Measurements from ENCODE around the gene DTNA. TPM values are rescaled to one million over a fixed set of nuclear protein-coding genes. Genes with fewer than 3 reads are reported as not detected.
A peak's percentile ranks its signal among the peaks of the same experiment; 100 is the strongest.

Gene DTNA
- total RNA-seq, 4 donors from 2014 or later, result 110 to 254 (median 204) TPM

- peaks cover 0 to 11% of the 10 kb centered on the region in 2 donors for H3K36me3 ChIP-seq
- TF ChIP-seq EP300 (IDR thresholded peaks at IDR 0.05) (no peak), POLR2AphosphoS5 (IDR thresholded peaks at IDR 0.05) (no peak), POLR2A (IDR thresholded peaks at IDR 0.05) (no peak)
- TF ChIP-seq, protein P1, sequence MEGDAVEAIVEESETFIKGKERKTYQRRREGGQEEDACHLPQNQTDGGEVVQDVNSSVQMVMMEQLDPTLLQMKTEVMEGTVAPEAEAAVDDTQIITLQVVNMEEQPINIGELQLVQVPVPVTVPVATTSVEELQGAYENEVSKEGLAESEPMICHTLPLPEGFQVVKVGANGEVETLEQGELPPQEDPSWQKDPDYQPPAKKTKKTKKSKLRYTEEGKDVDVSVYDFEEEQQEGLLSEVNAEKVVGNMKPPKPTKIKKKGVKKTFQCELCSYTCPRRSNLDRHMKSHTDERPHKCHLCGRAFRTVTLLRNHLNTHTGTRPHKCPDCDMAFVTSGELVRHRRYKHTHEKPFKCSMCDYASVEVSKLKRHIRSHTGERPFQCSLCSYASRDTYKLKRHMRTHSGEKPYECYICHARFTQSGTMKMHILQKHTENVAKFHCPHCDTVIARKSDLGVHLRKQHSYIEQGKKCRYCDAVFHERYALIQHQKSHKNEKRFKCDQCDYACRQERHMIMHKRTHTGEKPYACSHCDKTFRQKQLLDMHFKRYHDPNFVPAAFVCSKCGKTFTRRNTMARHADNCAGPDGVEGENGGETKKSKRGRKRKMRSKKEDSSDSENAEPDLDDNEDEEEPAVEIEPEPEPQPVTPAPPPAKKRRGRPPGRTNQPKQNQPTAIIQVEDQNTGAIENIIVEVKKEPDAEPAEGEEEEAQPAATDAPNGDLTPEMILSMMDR (IDR thresholded peaks at IDR 0.05), result no peak
- no peak for ATAC-seq
- H3K9me3 ChIP-seq, result no peaks in the 10 kb centered on the region
- H3K4me1 ChIP-seq, result peaks cover 11 to 33% (median 15%) of the 10 kb centered on the region in 3 donors
- peak overlapping the region; percentile 11 to 73 (median 66) for H3K27ac ChIP-seq
- no peak overlapping the region for H3K4me3 ChIP-seq
- no peaks in the 10 kb centered on the region for H3K27me3 ChIP-seq
- WGBS, 2 donors (ENCODE audit: low coverage in 1 of 2), result 8 to 19% methylated on average over 2 of the region's 2 CpGs
Measured at GRCh38 chr18:34773378-34773777, 63.3 kb downstream of the DTNA start.

- H3K9me3 ChIP-seq, result no peaks in the 10 kb centered on the region
- H3K36me3 ChIP-seq, result peaks cover 0 to 10% of the 10 kb centered on the region in 2 donors
- peak; percentile 66 for ATAC-seq
- H3K27me3 ChIP-seq, result no peaks in the 10 kb centered on the region
- H3K4me1 ChIP-seq, result peaks cover 11 to 33% (median 15%) of the 10 kb centered on the region in 3 donors
- 20 to 29% methylated on average over 3 to 5 of the region's 7 CpGs for WGBS, 2 donors (ENCODE audit: low coverage in 1 of 2)
- TF ChIP-seq EP300 (IDR thresholded peaks at IDR 0.05) (no peak), POLR2A (IDR thresholded peaks at IDR 0.05) (no peak), POLR2AphosphoS5 (IDR thresholded peaks at IDR 0.05) (peak; percentile 98)
- TF ChIP-seq, protein P1 (IDR thresholded peaks at IDR 0.05), result no peak
- H3K4me3 ChIP-seq, result no peak overlapping the region
- peak overlapping the region; percentile 11 to 73 (median 66) for H3K27ac ChIP-seq
Measured at GRCh38 chr18:34773961-34774766, 64.1 kb downstream of the DTNA start.

DNA sequence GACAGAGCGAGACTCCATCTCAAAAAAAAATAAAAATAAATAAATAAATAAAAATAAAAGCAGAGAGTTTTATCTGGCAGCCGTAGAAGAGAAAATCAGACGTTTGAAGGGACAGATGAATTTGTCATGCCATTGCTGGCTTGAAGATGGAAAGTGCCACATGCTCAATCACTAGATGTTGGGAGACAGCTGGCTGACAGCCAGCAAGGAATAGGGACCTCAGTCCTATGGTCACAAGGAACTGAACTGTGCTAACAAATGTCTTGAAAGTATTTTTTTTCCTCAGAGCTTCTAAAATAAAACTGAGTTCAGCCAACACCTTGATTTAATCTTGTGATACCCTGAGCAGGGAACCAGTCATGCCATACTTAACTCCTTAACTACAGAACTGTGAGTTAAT is 65.4 kb downstream of the DTNA start:
- no peak overlapping the region for H3K27ac ChIP-seq
- TF ChIP-seq, protein P1 (IDR thresholded peaks at IDR 0.05), result no peak
- TF ChIP-seq EP300 (IDR thresholded peaks at IDR 0.05) (no peak), POLR2AphosphoS5 (IDR thresholded peaks at IDR 0.05) (no peak), POLR2A (IDR thresholded peaks at IDR 0.05) (no peak)
- H3K36me3 ChIP-seq, result peaks cover 0 to 10% of the 10 kb centered on the region in 2 donors
- H3K4me3 ChIP-seq, result no peak overlapping the region
- 83% methylated on average over 3 of the region's 3 CpGs; no CpG with 5 or more reads in 1 of the 2 donors for WGBS, 2 donors (ENCODE audit: low coverage in 1 of 2)
- H3K9me3 ChIP-seq, result no peaks in the 10 kb centered on the region
- no peaks in the 10 kb centered on the region for H3K27me3 ChIP-seq
- ATAC-seq, result no peak
- H3K4me1 ChIP-seq, result peaks cover 11 to 33% (median 15%) of the 10 kb centered on the region in 3 donors

DNA sequence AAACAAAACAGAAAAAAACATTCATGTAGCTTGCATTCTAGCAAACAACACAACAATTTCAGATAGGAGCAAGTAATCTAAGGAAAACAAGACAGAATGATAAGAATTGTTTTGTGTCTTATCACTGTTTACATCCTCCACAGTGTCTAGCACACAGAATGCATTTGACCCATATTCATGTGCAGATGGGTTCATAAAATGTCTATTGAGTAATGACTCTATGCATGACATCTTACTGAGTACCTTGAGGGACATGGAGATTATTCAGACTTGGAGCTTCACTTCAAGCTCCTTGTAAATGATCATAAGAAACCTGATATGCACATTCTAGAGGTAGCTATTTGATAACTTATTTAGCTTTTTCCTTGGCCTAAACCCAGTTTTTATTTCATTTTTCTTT is 69.0 kb downstream of the DTNA start:
- peaks cover 0 to 10% of the 10 kb centered on the region in 2 donors for H3K36me3 ChIP-seq
- no peak overlapping the region for H3K4me3 ChIP-seq
- no peaks in the 10 kb centered on the region for H3K9me3 ChIP-seq
- H3K4me1 ChIP-seq, result peaks cover 0 to 15% (median 0%) of the 10 kb centered on the region in 3 donors
- no peak for ATAC-seq
- H3K27ac ChIP-seq, result no peak overlapping the region
- H3K27me3 ChIP-seq, result no peaks in the 10 kb centered on the region
- no peak for TF ChIP-seq POLR2A (IDR thresholded peaks at IDR 0.05)
- no peak for TF ChIP-seq POLR2AphosphoS5 (IDR thresholded peaks at IDR 0.05)
- no peak for TF ChIP-seq EP300 (IDR thresholded peaks at IDR 0.05)
- TF ChIP-seq, protein P1 (IDR thresholded peaks at IDR 0.05), result no peak

DNA sequence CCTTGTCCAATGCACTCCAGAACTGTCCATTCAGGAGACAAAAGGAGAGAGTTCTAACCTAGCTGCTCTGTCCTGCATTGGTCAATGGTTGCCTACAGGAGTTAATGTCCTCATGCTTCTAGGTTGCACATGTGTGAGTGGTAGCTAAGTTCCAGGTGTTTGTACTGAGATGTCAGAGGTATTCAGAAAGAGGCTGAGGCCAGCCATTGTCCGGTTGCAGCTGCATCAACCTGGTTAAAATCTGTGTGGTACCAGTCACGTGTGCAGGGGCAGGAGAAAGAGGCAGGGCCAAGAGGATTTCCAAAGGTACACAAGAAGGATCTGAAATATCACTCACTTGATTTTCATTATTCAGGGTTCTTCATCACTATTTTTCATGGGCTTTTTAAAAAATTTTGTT is 70.8 kb downstream of the DTNA start:
- WGBS, 2 donors (ENCODE audit: low coverage in 1 of 2), result 79 to 92% methylated on average over 2 of the region's 2 CpGs
- Histone ChIP-seq H3K4me3 (no peak overlapping the region), H3K27ac (no peak overlapping the region), H3K36me3 (peaks cover 0 to 10% of the 10 kb centered on the region in 2 donors), H3K27me3 (no peaks in the 10 kb centered on the region), H3K9me3 (no peaks in the 10 kb centered on the region), H3K4me1 (peaks cover 0 to 10% (median 0%) of the 10 kb centered on the region in 3 donors)
- TF ChIP-seq, protein P1 (IDR thresholded peaks at IDR 0.05), result no peak
- ATAC-seq, result no peak

Measured in gastroesophageal sphincter (tissue), 4 donors.